ENCODE measurements around the gene NOL9. TPM values are rescaled to one million over a fixed set of nuclear protein-coding genes. Genes with fewer than 3 reads are reported as not detected.
A peak's percentile ranks its signal among the peaks of the same experiment; 100 is the strongest.

NOL9 gene
- total and polyA plus RNA-seq, 2 of the 13 experiments (the other 11 are each of a cell fraction or from before 2014, with no cell fraction given): 18.0 to 24.7 TPM

DNA sequence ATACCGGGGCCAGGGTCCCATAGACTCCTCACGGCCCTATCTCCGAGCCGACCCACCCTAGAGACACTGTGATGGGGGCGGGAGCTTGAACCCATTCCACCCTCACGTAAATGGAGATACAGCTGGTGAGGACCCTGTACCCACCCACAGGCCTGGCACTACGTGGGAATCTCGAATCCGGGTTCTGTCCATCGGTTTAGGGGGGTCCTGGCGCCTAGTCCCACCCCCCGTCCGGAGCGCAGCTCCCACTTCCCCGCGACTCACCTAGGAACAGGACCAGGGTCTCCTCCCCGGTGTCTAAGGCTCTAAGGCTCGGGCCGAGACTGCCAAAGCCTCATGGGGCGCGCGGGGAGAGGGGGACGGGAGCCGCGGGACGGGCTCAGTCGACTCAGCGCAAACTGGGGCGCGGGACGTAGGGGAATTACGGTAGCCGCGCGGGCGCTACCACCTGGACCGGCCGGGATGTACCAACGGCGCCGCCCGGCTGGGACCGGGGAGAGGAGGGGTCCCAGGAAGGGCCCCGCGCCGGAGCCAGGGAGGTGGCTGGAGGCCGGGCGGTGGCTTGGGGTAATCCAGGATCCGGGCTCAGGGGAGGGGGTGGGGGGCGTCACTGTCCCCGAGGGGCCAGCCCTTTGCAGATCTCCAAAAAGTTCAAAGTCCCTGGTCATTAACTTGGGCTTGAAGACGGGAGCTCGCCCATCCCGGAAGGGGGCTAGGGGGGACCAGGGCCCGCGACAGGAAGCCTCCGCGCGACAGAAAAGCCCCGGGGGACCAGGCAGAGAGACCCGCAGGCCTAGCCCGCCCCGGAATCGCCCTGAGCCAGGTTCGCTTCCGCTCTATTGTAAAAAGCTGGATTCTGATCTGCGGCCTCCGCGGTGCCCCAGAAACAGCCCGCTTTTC lies 63.9 kb downstream of the NOL9 start (continued):
- TF ChIP-seq NONO (IDR thresholded peaks at IDR 0.05): no peak
- 0 out of 2 replicates have a peak, but pooled peaks have one; percentile 38 for TF ChIP-seq NONO (CRISPR knock-in tag; conservative IDR thresholded peaks at IDR 0.05)
- TF ChIP-seq, protein P1, sequence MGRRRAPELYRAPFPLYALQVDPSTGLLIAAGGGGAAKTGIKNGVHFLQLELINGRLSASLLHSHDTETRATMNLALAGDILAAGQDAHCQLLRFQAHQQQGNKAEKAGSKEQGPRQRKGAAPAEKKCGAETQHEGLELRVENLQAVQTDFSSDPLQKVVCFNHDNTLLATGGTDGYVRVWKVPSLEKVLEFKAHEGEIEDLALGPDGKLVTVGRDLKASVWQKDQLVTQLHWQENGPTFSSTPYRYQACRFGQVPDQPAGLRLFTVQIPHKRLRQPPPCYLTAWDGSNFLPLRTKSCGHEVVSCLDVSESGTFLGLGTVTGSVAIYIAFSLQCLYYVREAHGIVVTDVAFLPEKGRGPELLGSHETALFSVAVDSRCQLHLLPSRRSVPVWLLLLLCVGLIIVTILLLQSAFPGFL (CRISPR knock-in tag; IDR thresholded peaks at IDR 0.05): no peak
- 0 out of 2 replicates have a peak, but pooled peaks have one; percentile 31 for TF ChIP-seq PAX8 (CRISPR knock-in tag; IDR thresholded peaks at IDR 0.05; ENCODE audit: borderline replicate concordance)
- TF ChIP-seq SP1 (IDR thresholded peaks at IDR 0.05): no peak
- TF ChIP-seq SP1 (CRISPR knock-in tag; IDR thresholded peaks at IDR 0.05): 0 out of 2 replicates have a peak, but pooled peaks have one; percentile 40
- peak; percentile 68 for TF ChIP-seq TARDBP (CRISPR knock-in tag; IDR thresholded peaks at IDR 0.05)
- no peak for TF ChIP-seq ZNF556 (CRISPR knock-in tag; IDR thresholded peaks at IDR 0.05; ENCODE audit: borderline replicate concordance)
- TF ChIP-seq ZNF333 (CRISPR knock-in tag; IDR thresholded peaks at IDR 0.05; ENCODE audit: borderline replicate concordance): no peak
- TF ChIP-seq ZNF501 (CRISPR knock-in tag; IDR thresholded peaks at IDR 0.05): peak; percentile 36; the same call in 1 of the 2 replicates
- TF ChIP-seq HOXA5 (CRISPR knock-in tag; IDR thresholded peaks at IDR 0.05): no peak; the same call in 1 of the 2 replicates
- TF ChIP-seq ZNF138 (CRISPR knock-in tag; IDR thresholded peaks at IDR 0.05; ENCODE audit: low read depth): no peak
- peak; percentile 31; the same call in 1 of the 2 replicates for TF ChIP-seq ZNF768 (CRISPR knock-in tag; IDR thresholded peaks at IDR 0.05)
- TF ChIP-seq MYC (CRISPR knock-in tag; IDR thresholded peaks at IDR 0.05; ENCODE audit: borderline replicate concordance): peak; percentile 56; the same call in 1 of the 2 replicates
- TF ChIP-seq FOSL2 (CRISPR knock-in tag; IDR thresholded peaks at IDR 0.05): peak; percentile 17; the same call in 1 of the 2 replicates
- TF ChIP-seq ATF7-NPFF (CRISPR knock-in tag; IDR thresholded peaks at IDR 0.05; ENCODE audit: low read depth): peak; percentile 63; the same call in 1 of the 2 replicates
- TF ChIP-seq KDM3A (CRISPR knock-in tag; IDR thresholded peaks at IDR 0.05; ENCODE audit: low read depth): 0 out of 2 replicates have a peak, but pooled peaks have one; percentile 47
- peak; percentile 41; the same call in 1 of the 2 replicates for TF ChIP-seq POLR2AphosphoS5 (IDR thresholded peaks at IDR 0.05; ENCODE audit: low read depth, low read length)
- no peak for TF ChIP-seq PCBP2 (optimal IDR thresholded peaks at IDR 0.05; ENCODE audit: low read depth, low read length, poor library complexity, severe bottlenecking)
- TF ChIP-seq KDM4B (CRISPR knock-in tag; IDR thresholded peaks at IDR 0.05): no peak; the same call in 1 of the 2 replicates
- peak; percentile 44 for TF ChIP-seq GABPA (IDR thresholded peaks at IDR 0.05; ENCODE audit: low read depth, low read length)
- peak; percentile 65; the same call in 1 of the 2 replicates for TF ChIP-seq GABPA (CRISPR knock-in tag; IDR thresholded peaks at IDR 0.05; ENCODE audit: low read depth)
- TF ChIP-seq HNF4A (CRISPR knock-in tag; IDR thresholded peaks at IDR 0.05): peak; percentile 22
- TF ChIP-seq ZSCAN9 (CRISPR knock-in tag; IDR thresholded peaks at IDR 0.05; ENCODE audit: borderline replicate concordance): no peak
- peak; percentile 46; the same call in 1 of the 2 replicates for TF ChIP-seq NFE2L1 (CRISPR knock-in tag; IDR thresholded peaks at IDR 0.05; ENCODE audit: borderline replicate concordance)
- TF ChIP-seq, protein P2, sequence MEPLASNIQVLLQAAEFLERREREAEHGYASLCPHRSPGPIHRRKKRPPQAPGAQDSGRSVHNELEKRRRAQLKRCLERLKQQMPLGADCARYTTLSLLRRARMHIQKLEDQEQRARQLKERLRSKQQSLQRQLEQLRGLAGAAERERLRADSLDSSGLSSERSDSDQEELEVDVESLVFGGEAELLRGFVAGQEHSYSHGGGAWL (CRISPR knock-in tag; IDR thresholded peaks at IDR 0.05): no peak; the same call in 1 of the 2 replicates
- TF ChIP-seq, protein P3, sequence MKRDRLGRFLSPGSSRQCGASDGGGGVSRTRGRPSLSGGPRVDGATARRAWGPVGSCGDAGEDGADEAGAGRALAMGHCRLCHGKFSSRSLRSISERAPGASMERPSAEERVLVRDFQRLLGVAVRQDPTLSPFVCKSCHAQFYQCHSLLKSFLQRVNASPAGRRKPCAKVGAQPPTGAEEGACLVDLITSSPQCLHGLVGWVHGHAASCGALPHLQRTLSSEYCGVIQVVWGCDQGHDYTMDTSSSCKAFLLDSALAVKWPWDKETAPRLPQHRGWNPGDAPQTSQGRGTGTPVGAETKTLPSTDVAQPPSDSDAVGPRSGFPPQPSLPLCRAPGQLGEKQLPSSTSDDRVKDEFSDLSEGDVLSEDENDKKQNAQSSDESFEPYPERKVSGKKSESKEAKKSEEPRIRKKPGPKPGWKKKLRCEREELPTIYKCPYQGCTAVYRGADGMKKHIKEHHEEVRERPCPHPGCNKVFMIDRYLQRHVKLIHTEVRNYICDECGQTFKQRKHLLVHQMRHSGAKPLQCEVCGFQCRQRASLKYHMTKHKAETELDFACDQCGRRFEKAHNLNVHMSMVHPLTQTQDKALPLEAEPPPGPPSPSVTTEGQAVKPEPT (CRISPR knock-in tag; IDR thresholded peaks at IDR 0.05; ENCODE audit: low read depth): 0 out of 2 replicates have a peak, but pooled peaks have one; percentile 70
- TF ChIP-seq GATA4 (IDR thresholded peaks at IDR 0.05; ENCODE audit: borderline replicate concordance, low read depth): no peak
- TF ChIP-seq NFE2L2 (IDR thresholded peaks at IDR 0.05; ENCODE audit: low read length): no peak; the same call in 1 of the 2 replicates
